Trophoblast cell (in vitro differentiated cells and primary cell): ENCODE results near the gene ITPKB.

Source experiments
- DNase-seq, 2 donors: peaks; one replicate each; pipeline ENCODE4 v3.0.0-alpha.2; 2016
- H2AFZ ChIP-seq: 2 replicates; pipeline ENCODE4 v1.6.1; 2013; ENCODE audit warnings: low read length, moderate library complexity, mild to moderate bottlenecking; ENCODE audit not compliant: insufficient read depth, poor library complexity
- H2AK5ac ChIP-seq: 2 replicates; pipeline ENCODE4 v1.6.1; 2013; ENCODE audit warnings: mild to moderate bottlenecking, low read length
- H2BK120ac ChIP-seq: 2 replicates; pipeline ENCODE4 v1.6.1; 2013; ENCODE audit warnings: low read length, mild to moderate bottlenecking, moderate library complexity; ENCODE audit not compliant: insufficient read depth, poor library complexity
- H2BK12ac ChIP-seq: 2 replicates; pipeline ENCODE4 v1.6.1; 2013; ENCODE audit warnings: mild to moderate bottlenecking, low read length, moderate library complexity
- H2BK5ac ChIP-seq: 2 replicates; pipeline ENCODE4 v1.6.1; 2013; ENCODE audit warnings: low read length, low read depth, moderate library complexity, mild to moderate bottlenecking; ENCODE audit not compliant: poor library complexity
- H3K14ac ChIP-seq: 2 replicates; pipeline ENCODE4 v1.6.1; 2013; ENCODE audit warnings: mild to moderate bottlenecking, low read length
- H3K18ac ChIP-seq: 2 replicates; pipeline ENCODE4 v1.6.1; 2013; ENCODE audit warnings: mild to moderate bottlenecking, low read length
- H3K23ac ChIP-seq: 2 replicates; pipeline ENCODE4 v1.6.1; 2013; ENCODE audit warnings: low read length
- H3K27ac ChIP-seq: 2 replicates; pipeline ENCODE4 v1.5.1; 2013; ENCODE audit warnings: low read depth, mild to moderate bottlenecking, inconsistent platforms, low read length, moderate library complexity
- H3K27me3 ChIP-seq: 2 replicates; pipeline ENCODE4 v1.6.1; 2013; ENCODE audit warnings: inconsistent platforms, mild to moderate bottlenecking, low read length, moderate library complexity; ENCODE audit not compliant: insufficient read depth
- H3K36me3 ChIP-seq, 2 experiments: 1 replicate in 1 of 2; 2 replicates in 1 of 2; pipeline ENCODE4 v1.6.1; 2013; ENCODE audit warnings: low read length in 2 of 2, mild to moderate bottlenecking in 2 of 2, moderate library complexity in 1 of 2; ENCODE audit not compliant: insufficient read depth in 2 of 2, control insufficient read depth in 1 of 2
- H3K4ac ChIP-seq: 2 replicates; pipeline ENCODE4 v1.6.1; 2013; ENCODE audit warnings: low read depth, mild to moderate bottlenecking, low read length, moderate library complexity
- H3K4me1 ChIP-seq, 2 experiments: 1 replicate in 1 of 2; 2 replicates in 1 of 2; pipeline ENCODE4 v1.6.1; 2013; ENCODE audit warnings: low read length in 2 of 2, mild to moderate bottlenecking in 2 of 2, moderate library complexity in 1 of 2; ENCODE audit not compliant: insufficient read depth in 2 of 2, control insufficient read depth in 1 of 2
- H3K4me2 ChIP-seq: 2 replicates; pipeline ENCODE4 v1.6.1; 2013; ENCODE audit warnings: inconsistent platforms, mild to moderate bottlenecking, low read length, moderate library complexity
- H3K4me3 ChIP-seq: 2 replicates; pipeline ENCODE4 v1.5.1; 2013; ENCODE audit warnings: mild to moderate bottlenecking, low read depth, low read length, inconsistent platforms
- H3K79me1 ChIP-seq: one replicate; pipeline ENCODE4 v1.6.1; 2013; ENCODE audit warnings: low read length
- H3K79me2 ChIP-seq: 2 replicates; pipeline ENCODE4 v1.6.1; 2013; ENCODE audit warnings: low read length, mild to moderate bottlenecking; ENCODE audit not compliant: control insufficient read depth, insufficient read depth, poor library complexity
- H3K9ac ChIP-seq: 2 replicates; pipeline ENCODE4 v1.6.1; 2013; ENCODE audit warnings: mild to moderate bottlenecking, low read length
- H3K9me3 ChIP-seq: 2 replicates; pipeline ENCODE4 v1.6.1; 2013; ENCODE audit warnings: low read depth, mild to moderate bottlenecking, control low read depth, inconsistent platforms, low read length; ENCODE audit not compliant: insufficient read depth
- H4K12ac ChIP-seq: 2 replicates; pipeline ENCODE4 v1.6.1; 2013; ENCODE audit warnings: low read depth, mild to moderate bottlenecking, low read length, moderate library complexity
- H4K8ac ChIP-seq: 2 replicates; pipeline ENCODE4 v1.6.1; 2013; ENCODE audit warnings: low read depth, mild to moderate bottlenecking, low read length, moderate library complexity
- H4K91ac ChIP-seq: one replicate; pipeline ENCODE4 v1.6.1; 2013; ENCODE audit warnings: low read depth, mild to moderate bottlenecking, low read length, moderate library complexity
- WGBS: extraction: QIAGEN DNeasy Blood & Tissue Kit; methylation state at CpG from one replicate; pipeline ENCODE4 v1.1.7; 2013; ENCODE audit warnings: missing lambda C conversion rate; ENCODE audit not compliant: insufficient read length, insufficient coverage; ENCODE audit errors: extremely low coverage; 5-methylcytosine and 5-hydroxymethylcytosine counted together

Gene ITPKB

DNA sequence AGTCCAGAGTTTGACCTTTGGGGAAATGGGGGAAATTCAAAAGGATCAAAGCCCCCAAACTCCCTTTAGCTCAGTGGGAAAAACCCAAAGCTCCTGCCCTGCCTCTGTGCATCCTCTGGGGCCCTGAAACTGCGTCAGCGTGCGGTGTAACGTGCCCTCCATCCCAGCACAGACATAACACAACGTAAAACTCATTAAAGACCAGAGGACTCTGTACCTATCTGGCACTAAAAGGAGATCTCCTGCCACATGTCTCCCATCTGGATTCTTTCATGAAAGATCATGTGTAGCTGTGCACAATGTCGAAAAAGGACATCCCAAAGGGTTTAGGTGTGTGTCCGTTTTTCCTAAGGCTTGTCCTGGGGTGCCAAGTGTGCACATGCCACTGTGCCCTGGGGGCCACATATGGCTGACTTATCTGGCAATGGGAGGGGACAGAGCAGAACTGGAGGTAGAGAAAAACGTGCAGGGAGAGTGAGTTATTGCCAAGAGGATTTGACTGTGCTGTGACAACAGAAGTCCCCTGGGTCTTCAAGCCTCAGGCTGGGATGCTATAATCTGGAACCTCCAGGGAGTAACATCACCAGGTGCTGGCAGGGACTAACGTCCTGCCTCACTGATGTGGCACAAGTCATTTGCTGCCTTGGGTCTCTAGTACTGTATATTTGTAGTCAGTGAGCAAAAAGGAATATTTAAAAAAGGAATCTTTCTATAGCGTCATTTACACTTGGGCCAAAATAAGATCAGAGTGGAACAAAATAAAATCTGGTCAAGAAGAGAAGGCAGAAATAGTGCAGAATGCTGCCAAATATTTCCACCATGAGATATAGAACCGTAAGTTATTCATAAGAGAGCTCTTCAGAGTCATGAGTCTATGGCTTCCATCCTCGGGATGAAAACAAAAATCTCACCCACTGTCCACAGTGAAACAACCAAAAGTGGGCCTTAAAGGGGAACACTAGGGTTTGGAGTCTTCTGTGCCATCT, 52.3 kb downstream of the ITPKB start:
- H3K79me1 ChIP-seq = no peaks in the 10 kb centered on the region
- H3K79me2 ChIP-seq = no peaks in the 10 kb centered on the region
- no peak overlapping the region for H3K9ac ChIP-seq
- H2BK120ac ChIP-seq = no peak overlapping the region
- no peak overlapping the region for H3K4ac ChIP-seq
- peaks cover 2% of the 10 kb centered on the region for H3K9me3 ChIP-seq
- H3K18ac ChIP-seq = no peak overlapping the region
- H3K27ac ChIP-seq = no peak overlapping the region
- no peak overlapping the region for H3K23ac ChIP-seq
- H2AK5ac ChIP-seq = no peak overlapping the region
- no peaks in the 10 kb centered on the region for H3K36me3 ChIP-seq
- no peak for DNase-seq
- no peak overlapping the region for H4K12ac ChIP-seq
- no peak overlapping the region for H2BK5ac ChIP-seq
- no peak overlapping the region for H3K14ac ChIP-seq
- no peak overlapping the region for H2AFZ ChIP-seq
- H4K8ac ChIP-seq = no peak overlapping the region
- H3K4me3 ChIP-seq = no peak overlapping the region
- no peaks in the 10 kb centered on the region for H3K4me1 ChIP-seq
- no peak overlapping the region for H4K91ac ChIP-seq
- H2BK12ac ChIP-seq = no peak overlapping the region
- no peak overlapping the region for H3K4me2 ChIP-seq
- WGBS = no CpG with 5 or more reads among the region's 12 CpGs
- no peaks in the 10 kb centered on the region for H3K27me3 ChIP-seq

GRCh38 chr1:226685196-226685820, 53.8 kb downstream of the ITPKB start:
- Histone ChIP-seq H3K4me1 (peaks cover 0 to 3% of the 10 kb centered on the region in 2 experiments), H4K91ac (no peak overlapping the region), H3K36me3 (no peaks in the 10 kb centered on the region), H3K4me2 (no peak overlapping the region), H2AFZ (no peak overlapping the region), H3K27ac (no peak overlapping the region), H4K12ac (no peak overlapping the region), H3K23ac (no peak overlapping the region), H3K18ac (no peak overlapping the region), H2BK5ac (no peak overlapping the region), H2BK120ac (no peak overlapping the region), H3K4ac (no peak overlapping the region), H2BK12ac (no peak overlapping the region), H3K79me2 (no peaks in the 10 kb centered on the region), H3K9ac (no peak overlapping the region), H3K14ac (no peak overlapping the region), H3K9me3 (peaks cover 2% of the 10 kb centered on the region), H3K79me1 (no peaks in the 10 kb centered on the region), H2AK5ac (no peak overlapping the region), H3K27me3 (no peaks in the 10 kb centered on the region), H3K4me3 (no peak overlapping the region), H4K8ac (no peak overlapping the region)
- no peak for DNase-seq
- WGBS = no CpG with 5 or more reads among the region's 11 CpGs

GRCh38 chr1:226684026-226684425, 55.1 kb downstream of the ITPKB start:
- Histone ChIP-seq H4K12ac (no peak overlapping the region), H3K14ac (no peak overlapping the region), H2BK120ac (no peak overlapping the region), H3K4me1 (peaks cover 0 to 8% of the 10 kb centered on the region in 2 experiments), H3K4me2 (no peak overlapping the region), H3K23ac (no peak overlapping the region), H3K9me3 (peaks cover 2% of the 10 kb centered on the region), H4K91ac (no peak overlapping the region), H2AK5ac (no peak overlapping the region), H3K27ac (no peak overlapping the region), H4K8ac (no peak overlapping the region), H3K27me3 (no peaks in the 10 kb centered on the region), H3K18ac (no peak overlapping the region), H2BK12ac (no peak overlapping the region), H3K79me2 (peaks cover 2% of the 10 kb centered on the region), H2BK5ac (no peak overlapping the region), H2AFZ (no peak overlapping the region), H3K79me1 (peaks cover 2% of the 10 kb centered on the region), H3K36me3 (no peaks in the 10 kb centered on the region), H3K9ac (no peak overlapping the region), H3K4me3 (no peak overlapping the region), H3K4ac (no peak overlapping the region)
- WGBS = no CpG with 5 or more reads among the region's 7 CpGs
- DNase-seq = no peak

DNA sequence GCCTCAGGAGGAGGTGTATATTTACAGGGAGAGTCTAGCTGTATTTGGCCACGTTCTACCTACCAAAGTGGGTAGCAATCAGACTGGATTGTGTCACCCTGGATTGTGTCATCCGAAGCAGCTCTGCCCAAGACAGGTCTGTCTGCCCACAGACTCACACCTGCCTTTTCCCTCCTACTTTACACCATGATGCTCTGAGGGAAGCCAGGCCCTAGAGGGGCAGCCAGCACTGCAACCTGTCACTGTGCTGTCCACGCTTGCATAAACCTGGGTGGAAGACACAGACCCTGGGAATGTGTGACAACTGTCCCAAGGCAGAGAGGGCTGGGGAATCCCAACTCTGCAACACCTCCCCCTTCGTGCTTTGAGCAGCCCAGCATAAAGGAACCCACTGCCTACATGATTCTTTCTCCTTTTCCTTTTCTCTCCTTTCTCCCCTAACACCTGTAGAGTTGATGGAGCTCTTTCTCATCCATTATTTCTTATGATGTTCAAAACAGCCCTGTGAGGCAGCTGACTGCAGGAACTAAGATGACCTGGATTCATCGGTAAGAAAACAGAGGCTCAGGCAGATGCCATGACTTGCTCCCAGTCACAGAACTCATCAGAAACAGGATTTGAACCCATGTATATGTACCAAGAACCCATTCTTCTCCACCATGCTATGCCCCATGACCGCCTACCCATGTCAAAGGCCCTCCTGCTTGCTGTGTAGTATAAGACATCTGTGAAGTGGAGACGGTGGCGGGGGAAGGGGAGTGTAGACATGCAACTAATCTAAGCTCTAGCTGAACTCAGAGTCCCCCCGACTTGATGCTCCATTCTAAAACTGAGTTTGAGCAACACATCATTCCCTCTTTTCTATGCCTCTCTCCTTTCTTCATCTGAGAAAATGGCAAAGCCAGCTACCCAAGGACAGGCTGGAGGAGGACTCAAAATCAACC, 55.9 kb downstream of the ITPKB start:
- no peak overlapping the region for H4K91ac ChIP-seq
- no peak overlapping the region for H4K12ac ChIP-seq
- no peak overlapping the region for H3K27ac ChIP-seq
- no peak overlapping the region for H2BK12ac ChIP-seq
- WGBS = no CpG with 5 or more reads among the region's 9 CpGs
- H2BK5ac ChIP-seq = no peak overlapping the region
- H3K4me3 ChIP-seq = peak overlapping the region; percentile 13
- H2AK5ac ChIP-seq = no peak overlapping the region
- H3K14ac ChIP-seq = no peak overlapping the region
- H3K27me3 ChIP-seq = no peaks in the 10 kb centered on the region
- H3K79me1 ChIP-seq = peaks cover 2% of the 10 kb centered on the region
- H3K4me1 ChIP-seq = peaks cover 0 to 8% of the 10 kb centered on the region in 2 experiments
- H3K4me2 ChIP-seq = no peak overlapping the region
- H3K18ac ChIP-seq = no peak overlapping the region
- H2AFZ ChIP-seq = no peak overlapping the region
- no peak overlapping the region for H3K9ac ChIP-seq
- peaks cover 2% of the 10 kb centered on the region for H3K9me3 ChIP-seq
- H3K23ac ChIP-seq = no peak overlapping the region
- no peak overlapping the region for H4K8ac ChIP-seq
- peaks cover 2% of the 10 kb centered on the region for H3K79me2 ChIP-seq
- no peaks in the 10 kb centered on the region for H3K36me3 ChIP-seq
- H3K4ac ChIP-seq = no peak overlapping the region
- H2BK120ac ChIP-seq = no peak overlapping the region
- no peak for DNase-seq
